Tibial nerve (tissue), 4 donors: ENCODE data around the gene UBE2O. TPM values are rescaled to one million over a fixed set of nuclear protein-coding genes. Genes with fewer than 3 reads are reported as not detected.
A peak's percentile ranks its signal among the peaks of the same experiment; 100 is the strongest.

Source experiments
- DNase-seq, 2 donors: peaks; one replicate each; pipeline ENCODE4 v3.0.0-alpha.2; 2019; ENCODE audit warnings: low spot score in 2 of 2
- H3K27ac ChIP-seq, 4 donors: fragments of 200-600 bp; sonication (generic) in 3 of 4; one replicate each; pipeline ENCODE4 v1.5.1; 2017 to 2019; ENCODE audit warnings: mild to moderate bottlenecking in 1 of 4
- H3K27me3 ChIP-seq, 2 donors: fragments of 200-600 bp; sonication (generic) in 1 of 2; one replicate each; pipeline versions ENCODE4 v1.5.1 to v1.6.0; 2017 to 2019
- H3K36me3 ChIP-seq, 3 donors: fragments of 200-600 bp; sonication (generic); one replicate each; pipeline ENCODE4 v1.5.1; 2018 to 2019
- H3K4me1 ChIP-seq, 4 donors: fragments of 200-600 bp; sonication (generic) in 3 of 4; one replicate each; pipeline ENCODE4 v1.5.1; 2017 to 2019
- H3K4me3 ChIP-seq, 4 donors: fragments of 200-600 bp; sonication (generic) in 3 of 4; one replicate each; pipeline ENCODE4 v1.5.1; 2017 to 2019; ENCODE audit warnings: mild to moderate bottlenecking in 1 of 4, moderate library complexity in 1 of 4
- H3K9me3 ChIP-seq, 4 donors: fragments of 200-600 bp; sonication (generic) in 3 of 4; one replicate each; pipeline ENCODE4 v1.5.1; 2017 to 2019
- EP300 ChIP-seq, 2 donors: sonication (generic); formaldehyde crosslinking; IDR thresholded peaks; one replicate each; pipeline ENCODE4 v1.6.1; 2017; ENCODE audit warnings: antibody characterized with exemption in 2 of 2, mild to moderate bottlenecking in 1 of 2
- POLR2A ChIP-seq, 2 donors: fragments of 450-650 bp; IDR thresholded peaks; one replicate each; pipeline ENCODE4 v1.6.1; 2017; ENCODE audit warnings: antibody characterized with exemption in 2 of 2, mild to moderate bottlenecking in 2 of 2, moderate library complexity in 2 of 2
- WGBS, 2 donors: methylation state at CpG; one replicate each; pipeline ENCODE4 v1.1.5; 2018; 5-methylcytosine and 5-hydroxymethylcytosine counted together
- total RNA-seq, 4 donors: library from RNA; depleted of rRNA; stranded (reverse); fragments of >200 nt; gene quantifications; one replicate each; pipeline ENCODE4 v1.1.0, GENCODE V29; 2016
- TF ChIP-seq, protein P1 (sequence below), 5 experiments: fragments of 200-600 bp in 3 of 5; fragments of 450-650 bp in 2 of 5; sonication (generic) in 3 of 5; IDR thresholded peaks; one replicate each; pipeline ENCODE4 v1.5.1; 2016 to 2019; ENCODE audit warnings: antibody characterized with exemption in 5 of 5, mild to moderate bottlenecking in 3 of 5, moderate library complexity in 2 of 5

UBE2O gene
- total RNA-seq, 4 donors from 2014 or later = 16.0 to 38.7 (median 20.7) TPM

GRCh38 chr17:76410328-76410965, 42.5 kb downstream of the UBE2O start:
- Histone ChIP-seq H3K4me3 (no peak overlapping the region), H3K36me3 (peaks cover 0 to 29% (median 3%) of the 10 kb centered on the region in 3 donors), H3K27ac (no peak overlapping the region), H3K9me3 (no peaks in the 10 kb centered on the region), H3K4me1 (peaks cover 0 to 35% (median 12%) of the 10 kb centered on the region in 4 donors), H3K27me3 (no peaks in the 10 kb centered on the region)
- WGBS, 2 donors = 89 to 90% methylated on average over 15 of the region's 15 CpGs
- TF ChIP-seq EP300 (IDR thresholded peaks at IDR 0.05) = no peak
- no peak for TF ChIP-seq POLR2A (IDR thresholded peaks at IDR 0.05)
- TF ChIP-seq, protein P1, sequence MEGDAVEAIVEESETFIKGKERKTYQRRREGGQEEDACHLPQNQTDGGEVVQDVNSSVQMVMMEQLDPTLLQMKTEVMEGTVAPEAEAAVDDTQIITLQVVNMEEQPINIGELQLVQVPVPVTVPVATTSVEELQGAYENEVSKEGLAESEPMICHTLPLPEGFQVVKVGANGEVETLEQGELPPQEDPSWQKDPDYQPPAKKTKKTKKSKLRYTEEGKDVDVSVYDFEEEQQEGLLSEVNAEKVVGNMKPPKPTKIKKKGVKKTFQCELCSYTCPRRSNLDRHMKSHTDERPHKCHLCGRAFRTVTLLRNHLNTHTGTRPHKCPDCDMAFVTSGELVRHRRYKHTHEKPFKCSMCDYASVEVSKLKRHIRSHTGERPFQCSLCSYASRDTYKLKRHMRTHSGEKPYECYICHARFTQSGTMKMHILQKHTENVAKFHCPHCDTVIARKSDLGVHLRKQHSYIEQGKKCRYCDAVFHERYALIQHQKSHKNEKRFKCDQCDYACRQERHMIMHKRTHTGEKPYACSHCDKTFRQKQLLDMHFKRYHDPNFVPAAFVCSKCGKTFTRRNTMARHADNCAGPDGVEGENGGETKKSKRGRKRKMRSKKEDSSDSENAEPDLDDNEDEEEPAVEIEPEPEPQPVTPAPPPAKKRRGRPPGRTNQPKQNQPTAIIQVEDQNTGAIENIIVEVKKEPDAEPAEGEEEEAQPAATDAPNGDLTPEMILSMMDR (IDR thresholded peaks at IDR 0.05) = no peak
- no peak for DNase-seq

- TF ChIP-seq EP300 (IDR thresholded peaks at IDR 0.05) = no peak
- TF ChIP-seq, protein P1 (IDR thresholded peaks at IDR 0.05) = peak; percentile 44 to 78 (median 66)
- no peak overlapping the region for H3K4me3 ChIP-seq
- 77 to 80% methylated on average over 12 of the region's 12 CpGs for WGBS, 2 donors
- H3K9me3 ChIP-seq = no peaks in the 10 kb centered on the region
- peaks cover 0 to 36% (median 3%) of the 10 kb centered on the region in 4 donors for H3K4me1 ChIP-seq
- no peaks in the 10 kb centered on the region for H3K27me3 ChIP-seq
- peak in 1 of 2 donors; percentile 27 for DNase-seq
- peaks cover 0 to 30% (median 3%) of the 10 kb centered on the region in 3 donors for H3K36me3 ChIP-seq
- H3K27ac ChIP-seq = no peak overlapping the region
Measured at GRCh38 chr17:76408037-76408849, 44.7 kb downstream of the UBE2O start.

DNA sequence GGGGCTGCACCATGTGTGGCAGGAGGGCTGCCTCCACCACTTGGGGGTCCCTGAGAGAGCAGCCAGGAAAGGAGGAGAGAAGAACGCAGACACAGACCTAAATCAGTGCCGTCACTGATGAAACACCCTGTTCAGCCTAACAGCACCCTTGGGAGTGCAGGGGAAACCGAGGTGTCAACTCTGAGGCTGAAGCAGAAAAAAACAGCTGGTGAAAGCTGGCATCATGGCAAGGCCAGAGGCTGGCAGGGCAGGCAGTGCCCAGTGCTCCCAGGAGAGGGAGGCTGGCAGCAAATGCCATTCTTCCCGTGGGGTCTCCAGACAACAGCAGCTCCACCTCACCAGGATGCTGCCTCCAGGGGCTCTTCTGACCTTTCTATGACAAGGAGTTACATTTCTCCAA, 45.4 kb downstream of the UBE2O start:
- Histone ChIP-seq H3K27me3 (no peaks in the 10 kb centered on the region), H3K4me1 (peaks cover 0 to 36% (median 3%) of the 10 kb centered on the region in 4 donors), H3K27ac (no peak overlapping the region), H3K4me3 (no peak overlapping the region), H3K36me3 (peaks cover 0 to 30% (median 7%) of the 10 kb centered on the region in 3 donors), H3K9me3 (no peaks in the 10 kb centered on the region)
- DNase-seq = no peak
- 58 to 69% methylated on average over 4 of the region's 4 CpGs for WGBS, 2 donors
- TF ChIP-seq, protein P1 (IDR thresholded peaks at IDR 0.05) = no peak
- TF ChIP-seq POLR2A (IDR thresholded peaks at IDR 0.05) = no peak
- TF ChIP-seq EP300 (IDR thresholded peaks at IDR 0.05) = no peak

DNA sequence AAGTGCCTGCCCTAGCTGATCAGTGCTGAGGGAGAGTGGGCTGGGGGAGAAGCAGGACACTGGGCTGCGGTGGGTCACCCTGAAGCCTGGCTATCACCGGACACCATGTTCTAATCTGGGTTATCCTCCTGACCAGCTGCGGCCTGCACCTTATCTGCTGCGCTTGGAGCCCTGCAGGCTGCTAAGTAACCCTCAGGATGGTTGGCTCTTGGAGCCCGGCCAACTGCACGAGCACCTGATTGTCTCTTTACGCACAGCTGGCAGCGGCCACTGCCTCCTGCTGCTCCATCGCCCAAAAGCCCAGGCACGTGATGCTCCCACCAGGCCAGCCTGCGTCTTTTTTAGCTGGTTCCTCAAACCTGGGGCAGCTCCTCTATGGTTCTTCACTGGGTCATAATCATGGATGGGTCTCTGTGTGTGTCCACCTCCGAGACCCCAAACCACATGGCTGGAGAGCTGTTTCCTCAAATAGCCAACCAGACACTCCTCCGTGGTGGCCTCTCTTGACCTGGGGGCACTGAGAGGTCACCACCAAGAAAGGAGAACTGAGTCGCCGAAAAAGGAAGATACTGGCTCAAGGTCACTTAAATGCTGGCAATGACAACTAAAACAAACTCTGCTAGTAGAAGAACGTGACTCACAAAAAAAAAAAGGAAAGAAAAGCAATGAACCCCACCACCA, 46.8 kb downstream of the UBE2O start:
- 64 to 70% methylated on average over 11 to 15 of the region's 16 CpGs for WGBS, 2 donors
- Histone ChIP-seq H3K36me3 (peaks cover 0 to 30% (median 7%) of the 10 kb centered on the region in 3 donors), H3K27ac (no peak overlapping the region), H3K4me3 (no peak overlapping the region), H3K27me3 (no peaks in the 10 kb centered on the region), H3K9me3 (no peaks in the 10 kb centered on the region), H3K4me1 (peaks cover 0 to 36% (median 3%) of the 10 kb centered on the region in 4 donors)
- TF ChIP-seq, protein P1 (IDR thresholded peaks at IDR 0.05) = no peak
- TF ChIP-seq POLR2A (IDR thresholded peaks at IDR 0.05) = no peak
- no peak for TF ChIP-seq EP300 (IDR thresholded peaks at IDR 0.05)
- no peak for DNase-seq
